Subcutaneous adipose tissue (tissue), 4 donors: ENCODE results near the gene RAB5B. TPM values are rescaled to one million over a fixed set of nuclear protein-coding genes. Genes with fewer than 3 reads are reported as not detected.

Experiments
- total RNA-seq, 4 donors: library from RNA; depleted of rRNA; stranded (reverse); fragments of >200 nt; gene quantifications; one replicate each; pipeline ENCODE4 v1.1.0, GENCODE V29; 2016
- TF ChIP-seq, protein P1 (sequence below): fragments of 450-650 bp; IDR thresholded peaks from one replicate; pipeline ENCODE4 v1.5.1; 2016; ENCODE audit warnings: low read depth, mild to moderate bottlenecking, control low read depth, antibody characterized with exemption, moderate library complexity

RAB5B gene
- total RNA-seq, 4 donors from 2014 or later, result 55.4 to 70.9 (median 63.1) TPM

DNA sequence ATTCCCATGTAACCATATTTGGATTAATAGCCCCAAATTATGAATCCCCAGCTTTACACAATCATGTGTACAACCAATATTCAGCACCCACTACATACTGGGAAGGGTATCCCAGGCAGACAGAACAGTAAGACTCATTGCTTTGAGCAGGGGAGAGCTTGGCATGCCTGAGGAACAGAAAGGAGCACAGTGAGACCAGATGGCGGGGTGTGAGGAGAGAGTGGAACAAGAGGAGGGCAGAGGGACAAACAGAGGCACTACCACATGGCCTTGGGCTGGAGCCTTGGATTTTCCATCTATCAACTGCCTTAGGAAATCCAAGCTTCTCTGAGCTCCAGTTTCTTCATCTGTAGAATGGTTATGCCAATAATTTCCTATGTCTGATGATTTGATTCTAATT lies 39.1 kb upstream of the RAB5B start:
- TF ChIP-seq, protein P1, sequence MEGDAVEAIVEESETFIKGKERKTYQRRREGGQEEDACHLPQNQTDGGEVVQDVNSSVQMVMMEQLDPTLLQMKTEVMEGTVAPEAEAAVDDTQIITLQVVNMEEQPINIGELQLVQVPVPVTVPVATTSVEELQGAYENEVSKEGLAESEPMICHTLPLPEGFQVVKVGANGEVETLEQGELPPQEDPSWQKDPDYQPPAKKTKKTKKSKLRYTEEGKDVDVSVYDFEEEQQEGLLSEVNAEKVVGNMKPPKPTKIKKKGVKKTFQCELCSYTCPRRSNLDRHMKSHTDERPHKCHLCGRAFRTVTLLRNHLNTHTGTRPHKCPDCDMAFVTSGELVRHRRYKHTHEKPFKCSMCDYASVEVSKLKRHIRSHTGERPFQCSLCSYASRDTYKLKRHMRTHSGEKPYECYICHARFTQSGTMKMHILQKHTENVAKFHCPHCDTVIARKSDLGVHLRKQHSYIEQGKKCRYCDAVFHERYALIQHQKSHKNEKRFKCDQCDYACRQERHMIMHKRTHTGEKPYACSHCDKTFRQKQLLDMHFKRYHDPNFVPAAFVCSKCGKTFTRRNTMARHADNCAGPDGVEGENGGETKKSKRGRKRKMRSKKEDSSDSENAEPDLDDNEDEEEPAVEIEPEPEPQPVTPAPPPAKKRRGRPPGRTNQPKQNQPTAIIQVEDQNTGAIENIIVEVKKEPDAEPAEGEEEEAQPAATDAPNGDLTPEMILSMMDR, result no peak

DNA sequence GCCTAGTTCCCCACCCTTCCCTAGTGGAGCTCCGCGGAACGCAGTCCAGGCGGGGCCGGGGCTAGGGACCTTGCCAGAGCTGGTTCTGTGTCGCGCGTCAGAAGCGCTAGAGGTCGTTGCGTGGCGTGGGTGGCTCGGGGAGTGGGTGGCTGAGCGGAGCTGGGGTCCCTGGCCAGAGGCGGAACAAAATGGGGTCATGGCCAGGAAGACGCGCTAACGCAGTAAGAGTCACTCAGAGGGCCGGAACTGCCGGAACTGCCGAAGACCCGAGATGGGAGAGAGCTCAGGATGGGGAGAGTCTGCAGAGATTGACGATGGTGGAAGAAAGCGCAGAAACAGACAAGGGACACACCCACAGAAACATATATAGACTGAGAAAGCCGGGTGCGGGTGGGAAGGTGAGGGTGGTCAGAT lies 38.1 kb upstream of the RAB5B start:
- TF ChIP-seq, protein P1, result no peak

DNA sequence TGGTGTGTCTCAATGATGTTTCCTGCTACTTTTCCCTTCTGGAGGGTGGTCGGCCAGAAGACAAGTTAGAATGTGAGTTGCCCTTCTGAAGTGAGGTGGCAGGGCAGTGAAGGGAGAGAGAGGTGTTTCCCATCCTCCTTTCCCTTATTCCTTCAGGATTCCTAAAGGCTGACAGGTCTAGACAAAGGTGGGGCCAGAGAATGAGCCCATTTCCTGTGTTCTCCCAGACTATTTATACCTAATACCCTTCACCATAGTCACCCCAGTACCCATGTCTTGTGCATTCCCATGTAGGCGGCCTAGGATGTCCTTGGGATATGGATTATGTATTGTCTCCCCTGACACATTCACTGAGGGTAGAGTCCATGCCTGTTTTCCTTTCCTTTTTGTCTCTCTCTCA lies 35.9 kb upstream of the RAB5B start:
- TF ChIP-seq, protein P1, result no peak

DNA sequence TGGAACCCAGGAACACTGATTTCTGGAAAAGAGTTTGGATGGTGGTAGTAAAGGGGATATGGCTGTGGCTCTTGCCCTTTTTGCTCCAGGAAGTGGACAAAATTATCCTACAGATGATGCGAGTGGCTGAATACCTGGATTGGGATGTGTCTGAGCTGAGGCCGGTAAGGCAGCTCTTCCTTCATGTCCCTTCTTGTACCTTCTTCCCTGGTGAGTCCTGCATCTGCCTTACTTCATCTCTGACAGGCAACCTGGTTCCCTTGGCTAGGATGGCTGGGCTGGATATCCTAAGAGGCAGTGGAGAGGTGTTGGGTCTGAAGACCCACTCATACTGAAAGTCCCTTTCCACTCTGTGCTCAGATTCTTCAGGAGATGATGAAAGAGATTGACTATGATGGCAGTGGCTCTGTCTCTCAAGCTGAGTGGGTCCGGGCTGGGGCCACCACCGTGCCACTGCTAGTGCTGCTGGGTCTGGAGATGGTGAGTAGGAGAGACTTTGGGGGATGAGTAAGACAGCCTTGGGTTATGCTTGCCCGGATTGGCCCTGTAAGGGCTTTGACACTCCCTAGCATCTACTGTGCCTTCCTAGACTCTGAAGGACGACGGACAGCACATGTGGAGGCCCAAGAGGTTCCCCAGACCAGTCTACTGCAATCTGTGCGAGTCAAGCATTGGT lies 34.9 kb upstream of the RAB5B start:
- TF ChIP-seq, protein P1, result no peak

DNA sequence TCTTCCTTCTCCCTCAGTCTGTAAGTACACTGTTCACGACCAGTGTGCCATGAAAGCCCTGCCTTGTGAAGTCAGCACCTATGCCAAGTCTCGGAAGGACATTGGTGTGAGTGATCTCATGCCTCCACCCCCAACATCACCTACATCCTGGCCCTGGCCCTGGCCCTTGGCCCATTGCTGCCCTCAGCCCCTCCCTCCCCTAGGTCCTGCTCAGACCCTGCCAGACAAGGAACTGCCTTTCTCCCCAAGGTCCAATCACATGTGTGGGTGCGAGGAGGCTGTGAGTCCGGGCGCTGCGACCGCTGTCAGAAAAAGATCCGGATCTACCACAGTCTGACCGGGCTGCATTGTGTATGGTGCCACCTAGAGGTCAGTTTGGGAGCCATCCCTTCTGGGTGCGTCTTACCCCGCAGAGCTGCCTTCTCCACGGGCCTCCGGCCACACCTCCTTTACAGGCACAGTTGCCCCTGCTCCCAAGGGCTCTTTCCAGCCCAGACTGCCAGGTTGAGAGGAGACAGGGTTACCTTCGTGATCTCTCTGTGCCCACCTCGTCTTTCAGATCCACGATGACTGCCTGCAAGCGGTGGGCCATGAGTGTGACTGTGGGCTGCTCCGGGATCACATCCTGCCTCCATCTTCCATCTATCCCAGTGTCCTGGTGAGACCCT lies 33.7 kb upstream of the RAB5B start:
- TF ChIP-seq, protein P1, result no peak

DNA sequence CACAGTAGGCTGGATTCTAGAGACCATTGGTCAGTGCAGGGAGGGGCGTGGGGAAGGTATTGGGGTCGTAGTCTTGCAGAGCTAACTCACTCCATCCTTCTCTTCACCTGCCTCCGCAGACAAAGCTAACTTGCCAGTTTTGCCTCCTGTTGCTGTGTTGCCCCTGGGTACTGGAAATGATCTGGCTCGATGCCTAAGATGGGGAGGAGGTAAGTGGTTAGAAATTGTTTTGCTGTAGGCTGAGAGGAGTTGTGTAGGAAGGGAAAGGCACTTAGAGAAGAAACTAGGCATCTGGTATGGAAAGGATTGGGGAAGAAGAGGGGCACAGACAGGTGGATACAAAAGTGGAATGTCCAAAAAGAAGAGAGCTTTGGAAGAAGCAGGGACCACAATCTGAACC lies 31.8 kb upstream of the RAB5B start:
- TF ChIP-seq, protein P1, result no peak

DNA sequence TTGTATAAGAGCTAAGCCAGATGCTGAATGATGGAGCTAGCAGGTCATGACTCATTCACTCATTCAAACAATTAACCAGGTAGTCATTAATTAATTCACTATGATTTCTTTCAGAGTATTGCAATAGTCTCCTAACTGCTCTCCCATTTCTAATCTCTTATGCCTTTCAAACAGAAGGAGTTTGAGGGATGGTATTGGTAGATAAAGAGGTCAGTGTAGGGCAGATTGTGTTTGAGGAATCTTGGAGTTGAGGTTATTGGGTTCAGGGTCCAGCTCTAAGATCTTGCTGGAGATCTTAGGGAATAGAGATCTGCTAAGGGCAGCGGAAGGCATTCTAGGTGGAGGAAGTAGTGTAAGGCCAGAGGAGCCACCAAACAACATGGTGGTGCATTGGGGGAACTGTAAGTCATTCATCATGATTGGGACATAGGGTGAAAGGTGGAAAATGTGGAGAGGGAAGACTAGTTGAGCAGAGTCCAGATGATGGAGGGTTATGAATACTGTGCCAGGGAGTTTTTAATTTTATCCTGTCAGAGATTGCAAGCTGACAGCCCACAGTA lies 31.2 kb upstream of the RAB5B start:
- TF ChIP-seq, protein P1, result no peak
